ENCODE data around the gene PVALEF. TPM values are rescaled to one million over a fixed set of nuclear protein-coding genes. Genes with fewer than 3 reads are reported as not detected.

PVALEF gene
- polyA plus RNA-seq, 1 of the 3 experiments (the other 2 are of a cell fraction) = not detected

DNA sequence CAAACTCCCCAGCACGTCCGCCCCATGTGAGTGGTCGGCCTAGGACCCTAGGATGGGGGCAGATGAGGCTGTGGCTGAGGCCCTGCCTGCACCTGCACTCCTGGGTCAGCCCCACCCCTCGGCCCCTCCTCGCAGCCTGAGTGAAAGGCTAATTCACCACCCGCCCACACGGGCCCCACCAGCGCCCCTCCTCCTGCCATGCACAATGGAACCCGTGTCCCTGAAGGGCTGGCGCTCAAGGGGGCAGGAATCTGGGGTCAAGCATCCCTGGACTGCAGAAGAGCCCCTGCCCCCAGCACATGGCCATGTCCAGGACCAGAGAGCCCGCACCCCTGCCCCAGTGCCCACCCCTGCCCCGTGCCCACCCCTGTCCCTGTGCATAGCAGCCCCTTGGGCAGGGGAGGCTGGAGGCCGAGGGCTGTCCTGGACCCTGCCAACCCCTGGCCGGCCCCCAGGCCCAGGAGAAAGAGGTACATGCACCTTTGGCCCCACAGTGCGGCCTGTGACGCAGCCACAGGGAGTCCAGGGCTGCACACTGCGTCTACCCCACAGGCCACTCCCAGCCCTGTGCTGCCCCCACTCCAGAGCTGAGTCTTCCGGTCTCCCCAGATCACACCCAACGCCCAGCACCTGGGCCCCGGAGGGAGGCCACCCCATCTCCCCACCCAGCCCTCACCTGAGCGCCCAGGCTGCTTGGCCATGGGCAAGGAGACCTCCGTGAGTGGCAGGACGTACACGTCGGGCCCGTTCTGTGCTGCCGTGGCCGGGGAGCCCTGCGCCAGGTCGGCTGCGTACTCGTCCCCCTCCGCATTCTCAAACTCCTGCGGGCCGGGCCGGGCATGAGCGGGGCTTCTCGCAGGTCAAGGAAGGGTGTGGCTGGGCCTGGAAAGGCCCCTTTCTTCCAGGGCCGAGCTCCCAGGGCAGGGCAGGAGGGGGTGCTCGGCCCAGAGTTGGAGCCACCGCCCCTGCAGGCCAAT is 34.6 kb upstream of the PVALEF start:
- no peaks in the 10 kb centered on the region for H3K36me3 ChIP-seq (replicated peaks in 1 of 2; ENCODE audit: control insufficient read depth in 1 of 2, insufficient read depth in 2 of 2, low read length in 1 of 2)
- 70% methylated on average over 21 of the region's 41 CpGs for WGBS (ENCODE audit: low lambda C conversion rate)
- no peak overlapping the region for H3K4me2 ChIP-seq
- H3K9ac ChIP-seq = no peak overlapping the region
- DNase-seq = no peak
- H4K20me1 ChIP-seq (ENCODE audit: insufficient read depth) = no peaks in the 10 kb centered on the region
- CTCF ChIA-PET = interaction anchor here (0.8 to 3.4 kb wide), 6 partner anchors 12 to 70 kb away, joined by 3 to 28 read pairs (median 8); no protein-coding TSS in a partner anchor
- no peaks in the 10 kb centered on the region for H3K9me2 ChIP-seq
- no peak overlapping the region for H3K27ac ChIP-seq (ENCODE audit: low read depth in 2 of 2, low read length in 1 of 2)
- no peak for TF ChIP-seq POLR2AphosphoS5 (IDR thresholded peaks at IDR 0.05; ENCODE audit: low read depth, low read length)
- TF ChIP-seq FOXJ3 (CRISPR knock-in tag; IDR thresholded peaks at IDR 0.05) = no peak
- TF ChIP-seq JUND (IDR thresholded peaks at IDR 0.05) = no peak
- TF ChIP-seq ZBTB33 (IDR thresholded peaks at IDR 0.05; ENCODE audit: borderline replicate concordance, low read depth) = no peak
- no peak for TF ChIP-seq CHD2 (IDR thresholded peaks at IDR 0.05; ENCODE audit: low read length, partially characterized antibody)
- no peak for TF ChIP-seq TCF12 (IDR thresholded peaks at IDR 0.05)
- TF ChIP-seq, protein P1, sequence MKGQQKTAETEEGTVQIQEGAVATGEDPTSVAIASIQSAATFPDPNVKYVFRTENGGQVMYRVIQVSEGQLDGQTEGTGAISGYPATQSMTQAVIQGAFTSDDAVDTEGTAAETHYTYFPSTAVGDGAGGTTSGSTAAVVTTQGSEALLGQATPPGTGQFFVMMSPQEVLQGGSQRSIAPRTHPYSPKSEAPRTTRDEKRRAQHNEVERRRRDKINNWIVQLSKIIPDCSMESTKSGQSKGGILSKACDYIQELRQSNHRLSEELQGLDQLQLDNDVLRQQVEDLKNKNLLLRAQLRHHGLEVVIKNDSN (IDR thresholded peaks at IDR 0.05; ENCODE audit: borderline replicate concordance, low read depth) = no peak
- no peak for TF ChIP-seq YY1 (IDR thresholded peaks at IDR 0.05; ENCODE audit: low read depth)
- no peak for TF ChIP-seq IRF3 (IDR thresholded peaks at IDR 0.05; ENCODE audit: low read depth, low read length)
- no peak for TF ChIP-seq ELF1 (IDR thresholded peaks at IDR 0.05)
- no peak for TF ChIP-seq NRF1 (IDR thresholded peaks at IDR 0.05; ENCODE audit: low read depth, low read length)
- no peak for TF ChIP-seq RCOR1 (IDR thresholded peaks at IDR 0.05; ENCODE audit: low read length)
- TF ChIP-seq RXRA (IDR thresholded peaks at IDR 0.05; ENCODE audit: borderline replicate concordance, low read depth) = no peak
- TF ChIP-seq, protein P2, sequence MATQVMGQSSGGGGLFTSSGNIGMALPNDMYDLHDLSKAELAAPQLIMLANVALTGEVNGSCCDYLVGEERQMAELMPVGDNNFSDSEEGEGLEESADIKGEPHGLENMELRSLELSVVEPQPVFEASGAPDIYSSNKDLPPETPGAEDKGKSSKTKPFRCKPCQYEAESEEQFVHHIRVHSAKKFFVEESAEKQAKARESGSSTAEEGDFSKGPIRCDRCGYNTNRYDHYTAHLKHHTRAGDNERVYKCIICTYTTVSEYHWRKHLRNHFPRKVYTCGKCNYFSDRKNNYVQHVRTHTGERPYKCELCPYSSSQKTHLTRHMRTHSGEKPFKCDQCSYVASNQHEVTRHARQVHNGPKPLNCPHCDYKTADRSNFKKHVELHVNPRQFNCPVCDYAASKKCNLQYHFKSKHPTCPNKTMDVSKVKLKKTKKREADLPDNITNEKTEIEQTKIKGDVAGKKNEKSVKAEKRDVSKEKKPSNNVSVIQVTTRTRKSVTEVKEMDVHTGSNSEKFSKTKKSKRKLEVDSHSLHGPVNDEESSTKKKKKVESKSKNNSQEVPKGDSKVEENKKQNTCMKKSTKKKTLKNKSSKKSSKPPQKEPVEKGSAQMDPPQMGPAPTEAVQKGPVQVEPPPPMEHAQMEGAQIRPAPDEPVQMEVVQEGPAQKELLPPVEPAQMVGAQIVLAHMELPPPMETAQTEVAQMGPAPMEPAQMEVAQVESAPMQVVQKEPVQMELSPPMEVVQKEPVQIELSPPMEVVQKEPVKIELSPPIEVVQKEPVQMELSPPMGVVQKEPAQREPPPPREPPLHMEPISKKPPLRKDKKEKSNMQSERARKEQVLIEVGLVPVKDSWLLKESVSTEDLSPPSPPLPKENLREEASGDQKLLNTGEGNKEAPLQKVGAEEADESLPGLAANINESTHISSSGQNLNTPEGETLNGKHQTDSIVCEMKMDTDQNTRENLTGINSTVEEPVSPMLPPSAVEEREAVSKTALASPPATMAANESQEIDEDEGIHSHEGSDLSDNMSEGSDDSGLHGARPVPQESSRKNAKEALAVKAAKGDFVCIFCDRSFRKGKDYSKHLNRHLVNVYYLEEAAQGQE (IDR thresholded peaks at IDR 0.05; ENCODE audit: low read depth, low read length) = no peak
- TF ChIP-seq RAD21 (IDR thresholded peaks at IDR 0.05; ENCODE audit: low read length) = no peak
- no peak for TF ChIP-seq MAX (IDR thresholded peaks at IDR 0.05; ENCODE audit: low read depth)
- TF ChIP-seq, protein P3, sequence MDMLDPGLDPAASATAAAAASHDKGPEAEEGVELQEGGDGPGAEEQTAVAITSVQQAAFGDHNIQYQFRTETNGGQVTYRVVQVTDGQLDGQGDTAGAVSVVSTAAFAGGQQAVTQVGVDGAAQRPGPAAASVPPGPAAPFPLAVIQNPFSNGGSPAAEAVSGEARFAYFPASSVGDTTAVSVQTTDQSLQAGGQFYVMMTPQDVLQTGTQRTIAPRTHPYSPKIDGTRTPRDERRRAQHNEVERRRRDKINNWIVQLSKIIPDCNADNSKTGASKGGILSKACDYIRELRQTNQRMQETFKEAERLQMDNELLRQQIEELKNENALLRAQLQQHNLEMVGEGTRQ (IDR thresholded peaks at IDR 0.05; ENCODE audit: borderline replicate concordance, low read depth, low read length) = no peak
- TF ChIP-seq TEAD4 (IDR thresholded peaks at IDR 0.05; ENCODE audit: borderline replicate concordance, insufficient read depth) = no peak
- TF ChIP-seq NFIC (IDR thresholded peaks at IDR 0.05; ENCODE audit: borderline replicate concordance) = no peak
- H2AFZ ChIP-seq (ENCODE audit: low read depth) = no peak overlapping the region
- POLR2A ChIA-PET = no interaction called here
- H3K4me3 ChIP-seq (ENCODE audit: low read depth in 2 of 2, low read length in 1 of 2) = no peak overlapping the region
- no peaks in the 10 kb centered on the region for H3K9me3 ChIP-seq
- peaks cover 6% of the 10 kb centered on the region; the same call in 1 of the 2 replicates for H3K27me3 ChIP-seq (ENCODE audit: insufficient read depth)
- no peaks in the 10 kb centered on the region for H3F3A ChIP-seq (replicated peaks; ENCODE audit: insufficient read depth)
- H3K79me2 ChIP-seq (ENCODE audit: insufficient read depth) = no peaks in the 10 kb centered on the region
- H3K4me1 ChIP-seq (ENCODE audit: control insufficient read depth in 1 of 2, insufficient read depth in 2 of 2, low read depth in 1 of 2, low read length in 1 of 2) = no peaks in the 10 kb centered on the region; a peak in 1 of 4 replicates
